ENCODE results near the gene JMJD1C.
"Not testable (repeated sequence)": the region's sequence is repeated elsewhere in the genome, so short reads cannot be mapped to it uniquely, and the experiment has no call there.

The JMJD1C gene

DNA sequence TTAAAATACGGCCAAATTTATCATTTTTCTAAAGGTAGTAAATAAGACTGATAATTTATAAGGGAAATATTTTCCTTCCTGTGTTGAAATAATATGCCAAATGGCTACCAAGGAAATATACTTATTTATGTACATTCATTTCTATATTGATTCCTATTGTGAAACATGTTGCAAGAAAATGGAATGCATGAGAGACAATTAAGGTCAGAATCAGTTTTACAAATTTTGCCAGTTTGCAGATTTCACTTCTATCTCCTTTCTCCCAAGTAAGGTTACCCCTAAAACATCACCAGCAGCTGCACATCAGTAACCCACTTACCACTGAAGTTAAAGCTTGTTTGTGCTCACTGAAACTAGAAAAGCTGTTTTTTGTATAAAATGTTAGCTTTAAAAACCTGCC lies 36.2 kb upstream of the JMJD1C start:
- no peak overlapping the region for H3K27ac ChIP-seq (ENCODE audit: low read length)
- no peaks in the 10 kb centered on the region for H3K9me3 ChIP-seq (ENCODE audit: insufficient read depth, low read length)
- no peaks in the 10 kb centered on the region for H3K36me3 ChIP-seq (replicated peaks; ENCODE audit: low read depth, low read length)
- H3K9ac ChIP-seq (ENCODE audit: low read length), result no peak overlapping the region
- H3K27me3 ChIP-seq (ENCODE audit: low read depth, low read length), result no peaks in the 10 kb centered on the region
- peaks cover 12% of the 10 kb centered on the region for H4K20me1 ChIP-seq (ENCODE audit: insufficient read depth, low read length)
- H3K4me3 ChIP-seq (ENCODE audit: low read length), result no peak overlapping the region
- 0 out of 2 replicates have a peak, but pooled peaks cover 6% of the 10 kb centered on the region for H3K4me1 ChIP-seq (ENCODE audit: low read length)
- no peak overlapping the region for H2AFZ ChIP-seq (ENCODE audit: low read depth, low read length)
- TF ChIP-seq CTCF (IDR thresholded peaks at IDR 0.05; ENCODE audit: low read depth, low read length) (no peak), EZH2phosphoT487 (IDR thresholded peaks at IDR 0.05; ENCODE audit: low read depth) (no peak)
- no peak overlapping the region for H3K4me2 ChIP-seq (ENCODE audit: low read length)
- H3K79me2 ChIP-seq (ENCODE audit: low read length), result peaks cover 21% of the 10 kb centered on the region

DNA sequence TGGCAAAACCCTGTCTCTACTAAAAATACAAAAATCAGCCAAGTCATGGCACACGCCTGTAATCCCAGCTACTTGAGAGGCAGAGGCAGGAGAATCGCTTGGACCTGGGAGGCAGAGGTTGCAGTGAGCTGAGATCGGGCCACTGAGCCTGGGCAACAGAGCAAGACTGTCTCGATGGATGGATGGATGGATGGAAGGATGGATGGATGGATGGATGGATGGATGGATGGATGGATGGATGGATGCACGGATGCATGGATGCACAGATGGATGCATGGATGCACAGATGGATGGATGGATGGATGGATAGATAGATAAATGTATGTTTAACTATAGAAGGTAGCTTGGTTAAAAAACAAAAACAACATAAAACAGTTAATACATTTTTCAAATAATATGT lies 34.8 kb upstream of the JMJD1C start:
- H2AFZ ChIP-seq (ENCODE audit: low read depth, low read length); H3K27me3 ChIP-seq (ENCODE audit: low read depth, low read length); H3K4me2 ChIP-seq (ENCODE audit: low read length); H3K36me3 ChIP-seq (replicated peaks; ENCODE audit: low read depth, low read length); H3K9me3 ChIP-seq (ENCODE audit: insufficient read depth, low read length); H3K4me3 ChIP-seq (ENCODE audit: low read length); H3K9ac ChIP-seq (ENCODE audit: low read length); H3K27ac ChIP-seq (ENCODE audit: low read length): not testable (repeated sequence)
- H4K20me1 ChIP-seq (ENCODE audit: insufficient read depth, low read length), result peaks cover 12% of the 10 kb centered on the region; the same call in 1 of the 2 replicates
- H3K79me2 ChIP-seq (ENCODE audit: low read length), result peaks cover 26% of the 10 kb centered on the region
- H3K4me1 ChIP-seq (ENCODE audit: low read length), result peaks cover 12% of the 10 kb centered on the region

DNA sequence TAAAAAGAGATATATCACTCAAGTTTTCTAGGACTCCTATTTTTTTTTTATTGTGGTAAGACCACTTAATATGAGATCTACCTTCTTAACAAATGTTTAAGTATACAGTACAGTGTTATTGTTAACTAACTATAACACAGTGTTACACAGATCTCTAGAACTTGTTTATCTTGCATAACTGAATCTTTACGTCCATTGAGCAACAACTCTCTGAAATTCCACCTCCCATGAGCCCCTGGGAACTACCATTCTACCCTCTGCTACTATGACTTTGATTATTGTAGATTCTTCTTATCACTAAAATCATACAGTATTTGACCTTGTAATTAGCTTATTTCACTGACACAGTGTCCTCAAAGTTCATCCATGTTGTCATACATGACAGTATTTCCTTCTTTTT lies 32.9 kb upstream of the JMJD1C start:
- peaks cover 10% of the 10 kb centered on the region; the same call in 1 of the 2 replicates for H4K20me1 ChIP-seq (ENCODE audit: insufficient read depth, low read length)
- H3K4me3 ChIP-seq (ENCODE audit: low read length), result no peak overlapping the region
- no peak overlapping the region for H2AFZ ChIP-seq (ENCODE audit: low read depth, low read length)
- peaks cover 12% of the 10 kb centered on the region for H3K4me1 ChIP-seq (ENCODE audit: low read length)
- no peak overlapping the region for H3K4me2 ChIP-seq (ENCODE audit: low read length)
- no peak for TF ChIP-seq CTCF (IDR thresholded peaks at IDR 0.05; ENCODE audit: low read depth, low read length)
- no peak for TF ChIP-seq EZH2phosphoT487 (IDR thresholded peaks at IDR 0.05; ENCODE audit: low read depth)
- no peaks in the 10 kb centered on the region for H3K9me3 ChIP-seq (ENCODE audit: insufficient read depth, low read length)
- H3K36me3 ChIP-seq (replicated peaks; ENCODE audit: low read depth, low read length), result no peaks in the 10 kb centered on the region
- H3K79me2 ChIP-seq (ENCODE audit: low read length), result peaks cover 25% of the 10 kb centered on the region; the same call in 1 of the 2 replicates
- H3K9ac ChIP-seq (ENCODE audit: low read length), result no peak overlapping the region
- H3K27ac ChIP-seq (ENCODE audit: low read length), result no peak overlapping the region
- no peaks in the 10 kb centered on the region for H3K27me3 ChIP-seq (ENCODE audit: low read depth, low read length)

DNA sequence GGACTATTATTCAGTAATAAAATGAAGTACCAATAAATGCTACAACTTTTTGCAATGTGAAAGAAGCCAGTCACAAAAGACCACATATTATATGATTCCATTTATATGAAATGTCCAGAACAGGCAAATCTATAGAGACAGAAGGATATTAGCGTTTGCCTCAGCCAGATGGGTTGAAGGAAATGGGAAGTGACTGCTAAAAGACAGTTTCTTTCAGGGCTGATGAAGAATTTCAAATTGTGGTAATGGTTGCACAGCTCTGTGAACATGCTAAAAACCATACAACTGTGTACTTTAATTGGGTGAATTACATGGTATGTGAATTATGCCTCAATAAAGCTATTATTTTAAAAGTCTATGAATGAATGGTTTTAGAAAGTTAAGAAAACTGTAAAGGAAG lies 31.5 kb upstream of the JMJD1C start:
- H3K79me2 ChIP-seq (ENCODE audit: low read length), result peaks cover 18% of the 10 kb centered on the region; the same call in 1 of the 2 replicates
- peaks cover 12% of the 10 kb centered on the region for H3K4me1 ChIP-seq (ENCODE audit: low read length)
- H4K20me1 ChIP-seq (ENCODE audit: insufficient read depth, low read length), result 0 out of 2 replicates have a peak, but pooled peaks cover 8% of the 10 kb centered on the region
- no peak overlapping the region for H3K9ac ChIP-seq (ENCODE audit: low read length)
- H3K36me3 ChIP-seq (replicated peaks; ENCODE audit: low read depth, low read length), result no peaks in the 10 kb centered on the region
- no peak overlapping the region for H3K4me2 ChIP-seq (ENCODE audit: low read length)
- TF ChIP-seq CTCF (IDR thresholded peaks at IDR 0.05; ENCODE audit: low read depth, low read length), result no peak
- TF ChIP-seq EZH2phosphoT487 (IDR thresholded peaks at IDR 0.05; ENCODE audit: low read depth), result no peak
- no peak overlapping the region for H3K4me3 ChIP-seq (ENCODE audit: low read length)
- no peak overlapping the region for H3K27ac ChIP-seq (ENCODE audit: low read length)
- H2AFZ ChIP-seq (ENCODE audit: low read depth, low read length), result no peak overlapping the region
- no peaks in the 10 kb centered on the region for H3K9me3 ChIP-seq (ENCODE audit: insufficient read depth, low read length)
- H3K27me3 ChIP-seq (ENCODE audit: low read depth, low read length), result no peaks in the 10 kb centered on the region
